Fibroblast of peridontal ligament (primary cell): ENCODE measurements around the gene KCTD15.

Source experiments
- DNase-seq: peaks from one replicate; pipeline ENCODE4 v3.0.0-alpha.2; 2010; ENCODE audit errors: extremely low read depth

Gene KCTD15

GRCh38 chr19:33771384-33772101 lies 25.1 kb upstream of the KCTD15 start:
- DNase-seq, result peak; percentile 52

GRCh38 chr19:33772102-33772857 lies 24.4 kb upstream of the KCTD15 start:
- DNase-seq, result no peak

- no peak for DNase-seq
Measured at GRCh38 chr19:33772858-33773180, 23.9 kb upstream of the KCTD15 start.

- DNase-seq, result no peak
Measured at GRCh38 chr19:33773704-33774624, 22.7 kb upstream of the KCTD15 start.

GRCh38 chr19:33774751-33775150 lies 21.9 kb upstream of the KCTD15 start:
- DNase-seq, result no peak

- DNase-seq, result no peak
Measured at GRCh38 chr19:33775731-33776487, 20.8 kb upstream of the KCTD15 start.

- no peak for DNase-seq
Measured at GRCh38 chr19:33777351-33777750, 19.3 kb upstream of the KCTD15 start.

- no peak for DNase-seq
Measured at GRCh38 chr19:33777753-33778088, 18.9 kb upstream of the KCTD15 start.

- peak; percentile 61 for DNase-seq
Measured at GRCh38 chr19:33778089-33778791, 18.4 kb upstream of the KCTD15 start.

GRCh38 chr19:33779849-33780248 lies 16.8 kb upstream of the KCTD15 start:
- DNase-seq, result no peak

- DNase-seq, result no peak
Measured at GRCh38 chr19:33780251-33780650, 16.4 kb upstream of the KCTD15 start.

- no peak for DNase-seq
Measured at GRCh38 chr19:33780746-33781145, 15.9 kb upstream of the KCTD15 start.

- DNase-seq, result no peak
Measured at GRCh38 chr19:33781415-33781935, 15.2 kb upstream of the KCTD15 start.

- no peak for DNase-seq
Measured at GRCh38 chr19:33781996-33782395, 14.7 kb upstream of the KCTD15 start.

- no peak for DNase-seq
Measured at GRCh38 chr19:33784432-33784831, 12.2 kb upstream of the KCTD15 start.

GRCh38 chr19:33785795-33786194 lies 10.9 kb upstream of the KCTD15 start:
- DNase-seq, result no peak

GRCh38 chr19:33788676-33789075 lies 8.0 kb upstream of the KCTD15 start:
- no peak for DNase-seq

- DNase-seq, result no peak
Measured at GRCh38 chr19:33789344-33789743, 7.3 kb upstream of the KCTD15 start.

- peak; percentile 47 for DNase-seq
Measured at GRCh38 chr19:33794683-33795369, 1.8 kb upstream of the KCTD15 start.
